HG02884 (cell line): ENCODE data around the gene NUDT8.
"Not testable (repeated sequence)": the region's sequence is repeated elsewhere in the genome, so short reads cannot be mapped to it uniquely, and the experiment has no call there.

Experiments used
- ATAC-seq: cut with Tn5 transposase; IDR thresholded peaks from one replicate; pipeline ENCODE4 v1.9.1; 2021; ENCODE audit warnings: mild to moderate bottlenecking, moderate library complexity; ENCODE audit not compliant: unreplicated experiment

The NUDT8 gene

DNA sequence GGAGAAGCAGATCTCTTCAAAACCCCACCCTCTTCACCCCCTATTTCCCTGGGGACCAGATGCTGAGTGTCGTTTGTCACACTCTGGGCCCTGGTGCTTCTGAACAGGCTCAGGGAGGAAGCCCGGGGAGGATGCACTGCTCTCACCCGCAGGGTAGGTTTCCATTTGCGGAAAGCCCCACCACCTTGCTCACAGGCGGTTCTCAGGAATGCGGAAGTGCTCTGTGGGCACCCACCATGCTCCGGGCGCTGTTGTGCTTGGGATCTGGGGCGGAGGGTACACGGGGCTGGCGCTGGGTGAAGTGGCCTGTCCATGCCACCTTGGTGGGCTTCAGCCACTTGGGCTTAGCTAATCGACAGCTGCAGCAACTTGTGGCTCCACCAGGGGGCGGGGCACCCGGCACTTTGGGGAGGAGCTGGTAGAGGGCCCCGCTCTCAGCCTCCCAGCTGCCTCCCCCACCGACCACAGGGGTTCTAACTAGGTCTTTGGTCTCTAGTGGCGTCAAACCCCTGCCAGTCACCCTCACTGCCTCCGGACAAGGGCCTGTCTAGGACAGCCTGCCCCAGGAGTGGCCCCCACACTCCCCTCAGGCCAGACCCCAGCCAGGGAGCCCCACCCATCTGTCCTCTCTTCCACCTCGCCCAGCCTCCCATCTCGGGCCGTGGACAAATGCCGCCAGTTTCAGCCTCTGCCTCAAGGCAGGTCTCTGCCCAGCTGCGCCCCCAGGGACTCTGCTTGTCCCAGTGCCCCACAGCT is 15.6 kb downstream of the NUDT8 start:
- ATAC-seq = peak; percentile 74

DNA sequence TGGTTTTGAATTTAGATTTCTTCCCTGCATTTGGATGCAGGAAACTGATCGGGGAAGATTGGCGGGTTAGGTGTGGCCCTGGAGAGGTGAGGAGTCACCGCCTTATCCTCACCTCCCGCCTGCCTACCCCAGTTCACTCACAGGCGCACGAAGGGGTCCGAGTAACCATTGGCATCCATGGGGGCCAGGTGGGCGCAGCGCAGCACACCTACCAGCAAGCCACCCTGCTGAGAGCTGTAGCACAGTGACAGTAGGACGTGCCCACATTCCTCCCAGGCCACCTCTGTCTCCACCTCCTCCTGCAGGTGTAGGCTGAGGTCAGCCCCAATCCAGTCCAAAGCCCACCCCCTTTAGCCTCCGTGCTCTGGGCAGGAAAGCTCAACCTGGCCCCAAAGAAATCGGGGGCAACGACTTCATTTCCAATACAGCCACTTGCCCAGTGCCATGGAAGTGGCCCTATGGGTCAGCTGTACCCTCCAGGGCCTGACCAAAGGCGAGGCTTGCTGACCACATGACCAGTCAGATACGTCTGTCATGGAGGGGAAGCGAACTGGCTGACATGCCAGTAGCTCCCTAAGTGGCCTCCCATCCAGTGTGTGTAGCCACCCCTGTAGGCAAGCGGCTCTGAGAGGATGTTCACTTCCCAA is 16.3 kb downstream of the NUDT8 start:
- ATAC-seq = no peak

GRCh38 chr11:67612751-67613150 is 17.0 kb downstream of the NUDT8 start:
- no peak for ATAC-seq

DNA sequence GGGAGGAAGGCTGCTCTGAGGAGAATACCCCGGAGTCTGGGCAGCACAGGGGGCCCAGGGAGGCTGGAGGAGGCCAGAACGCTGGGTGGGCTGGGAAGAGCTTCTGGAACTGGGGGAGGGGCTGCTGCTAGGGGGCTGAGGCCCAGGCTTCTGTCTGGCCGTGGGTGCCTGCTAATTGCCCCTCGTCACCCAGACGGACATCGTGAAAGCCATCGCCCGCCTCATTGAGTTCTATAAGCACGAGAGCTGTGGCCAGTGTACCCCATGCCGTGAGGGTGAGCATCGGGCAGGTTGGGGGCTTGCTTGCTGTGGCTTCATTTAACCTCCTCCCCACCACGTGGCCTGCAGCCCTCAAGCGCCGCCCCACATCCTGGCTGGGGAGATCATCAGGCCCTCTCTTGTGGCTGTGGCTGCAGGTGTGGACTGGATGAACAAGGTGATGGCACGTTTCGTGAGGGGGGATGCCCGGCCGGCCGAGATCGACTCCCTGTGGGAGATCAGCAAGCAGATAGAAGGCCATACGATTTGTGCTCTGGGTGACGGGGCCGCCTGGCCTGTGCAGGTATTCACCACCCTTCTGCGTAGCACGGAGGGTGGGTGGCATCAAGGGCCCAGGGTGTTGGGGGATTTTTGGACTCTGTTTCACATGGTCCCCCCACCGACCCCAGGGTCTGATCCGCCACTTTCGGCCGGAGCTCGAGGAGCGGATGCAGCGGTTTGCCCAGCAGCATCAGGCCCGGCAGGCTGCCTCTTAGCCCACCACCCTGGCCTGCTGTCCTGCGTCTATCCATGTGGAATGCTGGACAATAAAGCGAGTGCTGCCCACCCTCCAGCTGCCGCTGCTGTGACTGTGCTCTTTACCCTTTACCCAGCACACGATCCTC is 17.8 kb downstream of the NUDT8 start:
- no peak for ATAC-seq

DNA sequence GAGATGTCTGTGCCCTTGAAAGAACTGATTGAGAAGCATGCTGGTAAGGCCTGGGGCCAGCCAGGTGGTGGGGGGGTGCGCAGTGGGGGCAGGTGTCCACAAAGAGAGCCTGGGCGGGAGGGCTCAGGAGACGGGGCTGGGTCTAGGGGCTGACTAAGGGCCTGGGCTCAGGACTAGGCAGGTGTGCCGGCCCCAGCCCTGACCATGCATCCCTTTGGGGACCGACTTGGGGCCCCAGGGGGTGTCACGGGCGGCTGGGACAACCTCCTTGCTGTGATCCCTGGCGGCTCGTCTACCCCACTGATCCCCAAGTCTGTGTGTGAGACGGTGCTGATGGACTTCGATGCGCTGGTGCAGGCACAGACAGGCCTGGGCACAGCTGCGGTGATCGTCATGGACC is 18.6 kb downstream of the NUDT8 start:
- ATAC-seq = no peak

DNA sequence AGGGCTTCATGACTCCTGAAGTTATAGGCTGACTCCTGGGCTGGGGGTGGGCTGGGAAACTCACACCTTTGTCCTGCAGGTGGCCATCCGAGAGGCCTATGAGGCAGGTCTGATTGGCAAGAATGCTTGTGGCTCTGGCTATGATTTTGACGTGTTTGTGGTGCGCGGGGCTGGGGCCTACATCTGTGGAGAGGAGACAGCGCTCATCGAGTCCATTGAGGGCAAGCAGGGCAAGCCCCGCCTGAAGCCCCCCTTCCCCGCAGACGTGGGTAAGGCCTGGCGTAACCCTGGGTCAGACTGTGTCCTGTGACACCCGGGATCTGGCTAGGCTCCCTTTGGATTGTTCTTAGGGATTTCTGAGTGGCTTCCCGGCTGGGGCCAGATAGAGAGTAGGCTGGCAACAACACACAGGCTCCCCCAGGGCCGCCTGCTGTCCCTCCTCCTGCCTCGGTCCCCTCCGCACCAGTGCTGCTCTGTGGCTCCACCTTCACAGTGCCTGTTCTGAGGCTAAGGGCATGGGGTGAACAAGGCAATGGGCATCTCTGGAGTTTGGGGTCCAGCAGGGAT is 19.4 kb downstream of the NUDT8 start:
- ATAC-seq = no peak

GRCh38 chr11:67609316-67609715 is 20.4 kb downstream of the NUDT8 start:
- ATAC-seq = no peak

GRCh38 chr11:67608486-67608885 is 21.3 kb downstream of the NUDT8 start:
- no peak for ATAC-seq

GRCh38 chr11:67607507-67607906 is 22.2 kb downstream of the NUDT8 start:
- no peak for ATAC-seq

DNA sequence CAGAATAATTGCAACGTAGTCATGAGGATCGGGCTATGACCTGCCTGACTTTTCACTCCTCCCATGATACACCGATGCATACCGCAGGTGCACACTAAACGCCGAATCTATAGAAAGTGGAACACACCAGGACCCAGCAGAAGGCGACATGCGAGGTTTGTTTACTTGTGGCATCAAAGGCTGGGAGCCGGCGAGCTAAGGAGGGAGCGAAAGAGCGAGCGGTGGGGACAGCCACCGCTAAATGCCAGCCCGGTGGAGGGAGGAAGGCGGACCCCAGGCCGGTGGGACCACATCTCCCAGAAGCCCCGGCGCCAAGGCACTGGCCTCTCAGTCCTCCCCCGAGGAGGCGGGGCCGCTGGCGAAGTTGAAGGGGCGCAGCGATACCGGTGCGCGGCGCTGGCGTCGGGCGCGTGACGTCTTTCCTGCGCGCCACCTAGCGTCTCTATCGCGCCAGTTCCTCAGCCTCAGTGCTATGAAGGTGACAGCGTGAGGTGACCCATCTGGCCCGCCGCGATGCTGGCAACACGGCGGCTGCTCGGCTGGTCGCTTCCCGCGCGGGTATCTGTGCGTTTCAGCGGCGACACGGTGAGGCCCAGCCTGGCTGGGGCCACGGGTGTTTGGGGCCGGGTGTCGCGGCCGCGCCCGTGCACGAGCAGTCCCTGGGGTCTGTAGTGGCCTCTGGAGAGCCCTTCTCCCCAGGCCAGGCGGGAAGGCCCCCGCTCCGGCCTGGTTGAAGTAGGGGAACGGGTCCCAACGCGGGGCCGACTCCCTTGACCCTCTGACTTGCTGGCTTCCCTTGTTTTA is 23.0 kb downstream of the NUDT8 start, which contains the start of gene NDUFV1:
Gene NDUFV1, plus strand, starts transcription at position 445 of the 804 bp plus-strand sequence. Its CDS starts 69 bp downstream, at position 514.
- peak; percentile 93 for ATAC-seq

GRCh38 chr11:67606093-67606491 is 23.6 kb downstream of the NUDT8 start:
- ATAC-seq = no peak

- ATAC-seq = no peak
These were observed 24.3 kb downstream of the NUDT8 start for GRCh38 chr11:67605231-67606011.

- no peak for ATAC-seq
These were observed 24.9 kb downstream of the NUDT8 start for GRCh38 chr11:67604815-67605214.

DNA sequence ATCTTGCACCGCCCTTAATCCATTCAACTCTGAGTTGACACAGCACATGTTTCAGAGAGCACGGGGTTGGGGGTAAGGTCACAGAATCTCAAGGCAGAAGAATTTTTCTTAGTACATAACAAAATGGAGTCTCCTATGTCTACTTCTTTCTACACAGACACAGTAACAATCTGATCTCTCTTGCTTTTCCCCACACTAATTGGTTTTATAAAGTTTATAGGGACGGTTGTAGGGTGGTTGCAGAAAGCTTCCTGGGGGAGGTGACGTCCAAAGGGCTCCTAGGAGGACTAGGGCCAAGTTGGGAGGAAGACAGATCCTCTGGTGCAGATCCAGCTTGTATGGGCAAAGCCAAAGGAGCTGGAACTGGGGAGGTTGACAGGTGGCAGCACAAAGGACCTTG is 25.6 kb downstream of the NUDT8 start:
- ATAC-seq = not testable (repeated sequence)

DNA sequence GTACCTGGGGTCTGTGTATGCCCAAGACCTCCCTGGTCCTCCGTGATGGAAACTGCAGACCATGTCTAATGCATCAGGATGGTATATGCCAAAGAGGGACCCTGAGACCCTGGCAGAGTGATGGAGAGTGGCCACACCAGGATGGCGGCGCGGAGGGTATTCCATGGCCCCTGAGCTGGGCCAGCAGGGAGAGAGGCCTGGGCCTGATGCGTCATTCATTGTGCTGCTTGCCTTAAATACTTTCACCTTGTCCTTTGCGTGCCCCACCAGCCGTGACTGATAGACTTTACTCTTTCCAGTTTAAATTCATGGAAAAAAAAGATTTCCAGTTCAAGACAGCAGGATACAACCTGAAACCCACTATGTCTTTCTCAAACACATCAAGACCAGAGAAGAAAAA is 28.6 kb downstream of the NUDT8 start:
- ATAC-seq = no peak

GRCh38 chr11:67600324-67601029 is 29.3 kb downstream of the NUDT8 start:
- ATAC-seq = no peak

DNA sequence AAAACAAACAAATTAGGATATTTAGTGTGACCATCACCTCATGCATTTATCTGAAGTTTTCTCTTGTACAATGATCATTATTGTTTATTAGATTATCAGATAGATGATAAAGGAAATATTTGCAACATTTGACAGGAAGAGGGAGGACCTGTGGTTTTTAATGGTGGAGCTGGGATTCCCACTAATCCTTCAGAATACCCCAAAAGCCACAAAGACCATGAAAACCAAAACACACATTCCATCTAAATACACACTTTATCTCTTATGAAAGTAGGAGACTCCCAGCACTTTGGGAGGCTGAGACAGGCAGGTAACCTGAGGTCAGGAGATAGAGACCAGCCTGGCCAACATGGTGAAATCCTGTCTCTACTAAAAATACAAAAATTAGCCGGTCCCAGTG is 30.6 kb downstream of the NUDT8 start:
- no peak for ATAC-seq

DNA sequence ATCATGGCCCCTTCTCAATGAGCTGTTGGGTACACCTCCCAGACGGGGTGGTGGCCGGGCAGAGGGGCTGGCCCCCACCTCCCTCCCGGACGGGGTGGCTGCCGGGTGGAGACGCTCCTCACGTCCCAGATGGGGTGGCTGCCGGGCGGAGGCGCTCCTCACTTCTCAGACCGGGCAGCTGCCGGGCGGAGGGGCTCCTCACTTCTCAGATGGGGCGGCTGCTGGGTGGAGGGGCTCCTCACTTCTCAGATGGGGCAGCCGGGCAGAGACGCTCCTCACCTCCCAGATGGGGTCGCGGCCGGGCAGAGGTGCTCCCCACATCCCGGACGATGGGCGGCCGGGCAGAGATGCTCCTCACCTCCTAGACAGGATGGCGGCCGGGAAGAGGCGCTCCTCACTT is 31.8 kb downstream of the NUDT8 start:
- not testable (repeated sequence) for ATAC-seq

DNA sequence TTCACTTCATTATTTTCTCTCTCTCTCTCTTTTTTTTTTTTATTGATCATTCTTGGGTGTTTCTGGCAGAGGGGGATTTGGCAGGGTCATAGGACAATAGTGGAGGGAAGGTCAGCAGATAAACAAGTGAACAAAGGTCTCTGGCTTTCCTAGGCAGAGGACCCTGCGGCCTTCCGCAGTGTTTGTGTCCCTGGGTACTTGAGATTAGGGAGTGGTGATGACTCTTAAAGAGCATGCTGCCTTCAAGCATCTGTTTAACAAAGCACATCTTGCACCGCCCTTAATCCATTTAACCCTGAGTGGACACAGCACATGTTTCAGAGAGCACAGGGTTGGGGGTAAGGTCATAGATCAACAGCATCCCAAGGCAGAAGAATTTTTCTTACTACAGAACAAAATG is 32.3 kb downstream of the NUDT8 start:
- not testable (repeated sequence) for ATAC-seq
